ENCODE measurements around the gene GID8.

GID8 gene

GRCh38 chr20:62938105-62938888 is at the start of gene GID8:
GID8 (plus strand) TSS chr20:62938147; CDS start chr20:62941503, 3,356 bp downstream.
- DNase-seq, result peak in 18 of 56 donors; percentile 15 to 66 (median 51)

GRCh38 chr20:62888406-62888805 is 49.5 kb upstream of the GID8 start:
- no peak for DNase-seq

- no peak for DNase-seq
Observed at GRCh38 chr20:62888910-62889309, 49.0 kb upstream of the GID8 start.

- no peak for DNase-seq
Observed at GRCh38 chr20:62889411-62889810, 48.5 kb upstream of the GID8 start.

GRCh38 chr20:62889871-62890270 is 48.1 kb upstream of the GID8 start:
- DNase-seq, result no peak

- peak in 1 of 56 donors; percentile 15 for DNase-seq
Observed at GRCh38 chr20:62890444-62890843, 47.5 kb upstream of the GID8 start.

GRCh38 chr20:62891111-62891510 is 46.8 kb upstream of the GID8 start:
- DNase-seq, result peak in 4 of 56 donors; percentile 11 to 35 (median 21)

GRCh38 chr20:62892348-62893304 is 45.3 kb upstream of the GID8 start:
- peak in 16 of 56 donors; percentile 6 to 79 (median 36) for DNase-seq

- no peak for DNase-seq
Observed at GRCh38 chr20:62893700-62894099, 44.2 kb upstream of the GID8 start.

GRCh38 chr20:62894261-62894660 is 43.7 kb upstream of the GID8 start:
- DNase-seq, result no peak

- no peak for DNase-seq
Observed at GRCh38 chr20:62895539-62895938, 42.4 kb upstream of the GID8 start.

- DNase-seq, result no peak
Observed at GRCh38 chr20:62896526-62896925, 41.4 kb upstream of the GID8 start.

GRCh38 chr20:62897666-62898065 is 40.3 kb upstream of the GID8 start:
- DNase-seq, result no peak

- DNase-seq, result peak in 2 of 56 donors; percentile 12 to 29
Observed at GRCh38 chr20:62898093-62898964, 39.6 kb upstream of the GID8 start.

- no peak for DNase-seq
Observed at GRCh38 chr20:62898970-62899632, 38.8 kb upstream of the GID8 start.

GRCh38 chr20:62899633-62900051 is 38.3 kb upstream of the GID8 start:
- peak in 2 of 56 donors; percentile 25 to 41 for DNase-seq

GRCh38 chr20:62900052-62900691 is 37.8 kb upstream of the GID8 start:
- DNase-seq, result peak in 53 of 56 donors; percentile 18 to 87 (median 63)

GRCh38 chr20:62900692-62901584 is 37.0 kb upstream of the GID8 start:
- no peak for DNase-seq

- DNase-seq, result no peak
Observed at GRCh38 chr20:62901891-62902290, 36.1 kb upstream of the GID8 start.

Data from nucleus accumbens (tissue), 56 donors.